ENCODE results near the gene MEOX2.

GRCh38 chr7:15679306-15679705 is 7.2 kb downstream of the MEOX2 start:
- TF ChIP-seq CTCF (IDR thresholded peaks at IDR 0.05) (no peak), POLR2A (IDR thresholded peaks at IDR 0.05) (no peak)

Data from Peyer's patch (tissue), 4 donors.